ENCODE measurements around the gene SERPINA12. TPM values are rescaled to one million over a fixed set of nuclear protein-coding genes. Genes with fewer than 3 reads are reported as not detected.
"Not testable (repeated sequence)": the region's sequence is repeated elsewhere in the genome, so short reads cannot be mapped to it uniquely, and the experiment has no call there.

SERPINA12 gene
- total RNA-seq, 1 experiment from 2014 or later: not detected

DNA sequence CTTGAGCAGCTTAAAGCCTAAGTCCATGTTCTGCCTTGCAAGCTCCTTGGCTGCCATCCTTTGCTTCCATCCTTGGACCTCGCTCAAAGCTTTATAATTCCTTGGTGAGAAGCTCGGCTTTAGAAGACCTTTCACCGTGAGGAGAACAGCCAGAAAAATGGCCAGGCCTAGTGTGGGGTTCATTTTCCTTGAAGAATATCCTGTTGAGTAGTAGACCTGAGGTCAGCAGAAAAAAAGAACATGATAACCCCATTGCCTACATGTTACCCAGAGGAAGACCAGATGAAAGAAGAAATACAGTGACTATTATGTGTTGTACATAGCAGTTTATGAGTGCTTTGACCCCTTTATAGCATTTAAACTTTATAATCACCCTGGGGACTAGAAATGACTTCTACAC, 11.1 kb downstream of the SERPINA12 start:
- DNase-seq (ENCODE audit: extremely low read depth, low read depth): no peak

DNA sequence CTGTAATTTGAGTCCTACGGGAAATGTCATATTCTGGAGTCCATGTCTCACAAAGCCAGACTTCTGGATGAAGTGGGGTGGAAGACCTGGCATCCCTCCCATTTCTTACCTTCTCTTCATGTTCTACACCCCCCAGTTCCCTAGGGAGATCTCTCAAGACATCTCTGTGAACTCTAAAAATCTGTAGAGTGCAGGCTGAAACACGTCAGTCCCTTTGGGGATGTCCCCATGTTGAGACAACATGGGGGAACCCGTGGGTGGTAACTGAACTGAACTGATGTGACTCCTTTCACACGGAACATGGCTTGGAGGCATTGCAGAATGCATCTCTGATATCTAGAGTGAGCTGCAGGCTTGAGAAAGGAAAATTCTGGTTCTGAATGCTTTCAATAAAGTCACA, 15.2 kb downstream of the SERPINA12 start:
- no peak for DNase-seq (ENCODE audit: extremely low read depth, low read depth)

DNA sequence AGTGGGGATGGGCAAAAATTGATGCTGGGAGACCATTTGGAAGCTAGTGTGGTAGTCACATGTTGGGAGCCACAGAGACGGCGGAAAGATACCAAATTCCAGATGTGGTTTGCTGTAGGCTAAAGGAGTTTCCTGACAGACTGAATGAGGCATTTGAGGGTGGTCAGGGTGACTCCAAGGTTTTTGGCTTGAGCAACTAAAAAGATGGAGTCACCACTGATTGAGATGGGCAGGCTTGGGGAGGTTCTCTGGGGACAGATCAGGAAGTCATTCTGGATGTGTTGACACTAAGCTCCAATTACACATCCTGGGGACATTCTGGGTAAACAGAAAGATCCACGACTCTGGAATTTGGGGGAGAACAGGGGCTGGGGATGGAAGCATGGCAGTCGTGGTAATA, 17.8 kb downstream of the SERPINA12 start:
- DNase-seq (ENCODE audit: extremely low read depth, low read depth): no peak

DNA sequence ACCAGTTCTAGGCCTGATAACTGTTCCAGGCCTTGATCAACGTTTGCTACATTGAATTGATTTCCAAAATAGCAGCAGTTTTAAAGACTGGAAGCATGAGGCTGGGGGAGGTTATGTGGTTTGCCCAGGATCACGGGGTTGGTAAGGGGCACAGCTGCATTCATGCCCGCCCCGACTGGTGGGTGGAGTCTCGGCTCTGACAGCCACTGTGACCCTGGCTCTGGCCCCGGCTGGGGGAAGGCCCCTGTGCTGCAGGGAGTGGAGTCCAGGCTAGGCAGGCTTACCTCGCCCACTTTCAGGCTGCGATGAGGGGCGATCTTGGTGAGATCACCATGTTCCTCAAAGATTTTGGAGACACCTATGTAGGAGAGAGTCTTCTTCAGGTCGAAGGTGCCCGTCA, 19.9 kb downstream of the SERPINA12 start:
- DNase-seq (ENCODE audit: extremely low read depth, low read depth): no peak

DNA sequence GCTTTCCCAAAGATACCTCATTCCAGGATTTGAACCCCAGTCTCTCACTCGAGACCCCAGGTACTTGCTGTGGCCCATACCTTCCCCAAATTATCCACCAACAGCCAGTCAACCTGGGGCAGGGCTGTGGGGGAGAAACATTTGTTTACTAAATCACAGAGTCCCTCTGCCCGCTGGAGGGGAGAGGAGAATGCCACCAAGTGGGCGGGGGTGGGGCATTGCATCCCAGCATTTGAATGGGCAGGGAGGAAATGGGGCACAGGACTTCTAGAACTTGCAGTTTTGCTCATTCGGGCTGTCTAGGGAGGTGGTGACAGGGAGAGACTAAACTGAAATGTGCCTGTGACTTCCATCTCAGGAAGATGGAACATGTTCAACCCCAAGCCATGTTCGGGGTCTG, 22.4 kb downstream of the SERPINA12 start:
- DNase-seq (ENCODE audit: extremely low read depth, low read depth): no peak

DNA sequence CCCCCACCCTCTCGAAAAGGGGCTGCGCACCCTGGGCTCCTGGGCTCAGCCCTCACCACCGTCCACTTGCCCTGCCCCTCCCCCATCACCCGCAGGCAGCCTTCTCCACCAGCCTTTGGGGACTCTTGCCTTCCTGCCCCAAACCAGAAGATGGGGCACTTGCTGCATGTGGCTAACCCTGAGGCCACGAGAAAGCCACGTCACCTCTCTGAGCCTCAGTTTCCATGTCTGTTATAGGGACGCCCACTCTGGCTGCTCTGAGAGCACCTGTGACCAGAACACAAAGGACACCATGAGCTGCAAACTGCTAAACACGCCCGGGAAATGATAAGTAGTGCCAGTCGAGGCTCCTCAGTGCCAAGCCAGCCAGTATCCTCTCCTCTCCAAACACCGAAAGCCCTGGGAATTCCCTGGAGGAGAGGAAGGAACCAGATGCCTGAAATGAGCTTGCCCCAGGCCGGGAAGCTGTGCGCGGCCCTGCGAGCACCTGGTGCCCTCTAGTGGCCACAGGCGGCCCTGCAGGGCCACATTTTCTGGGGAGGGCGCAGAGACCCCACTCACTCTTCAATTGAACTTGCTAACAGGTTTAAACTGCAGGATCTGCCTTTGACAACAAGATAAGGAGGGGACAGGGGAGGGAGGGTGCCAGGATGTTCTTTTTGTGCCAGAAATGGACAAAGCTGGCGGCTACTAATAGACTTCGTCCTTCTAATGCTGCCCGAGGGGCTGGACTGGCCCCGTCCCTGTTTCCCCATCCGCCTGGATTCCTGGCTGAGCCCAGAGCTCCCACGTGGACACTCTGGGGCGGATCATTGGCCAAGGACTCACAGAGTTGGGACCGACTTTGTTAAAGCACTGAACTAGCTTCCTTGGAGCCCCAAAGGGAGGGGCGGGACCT, 23.1 kb downstream of the SERPINA12 start:
- peak; percentile 12 for DNase-seq (ENCODE audit: extremely low read depth, low read depth)

DNA sequence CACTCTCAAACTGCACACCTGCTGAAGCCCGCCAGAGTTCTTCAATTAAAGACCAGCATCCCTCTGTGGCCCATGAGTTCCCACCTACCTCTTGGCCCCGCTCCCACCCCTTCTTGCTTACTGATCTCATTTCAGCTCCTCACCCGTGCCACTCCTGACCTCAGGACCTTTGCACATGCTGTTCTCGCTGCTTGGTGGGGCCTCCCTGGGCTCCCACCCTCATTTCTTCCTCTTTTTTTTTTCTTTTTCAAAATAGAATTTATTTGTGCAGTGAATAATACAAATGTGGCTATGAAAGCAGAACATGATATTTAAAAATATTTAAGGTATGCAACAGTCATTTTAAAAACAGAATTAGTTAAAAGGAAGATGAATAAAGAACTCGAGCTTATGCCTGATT, 24.8 kb downstream of the SERPINA12 start:
- no peak for DNase-seq (ENCODE audit: extremely low read depth, low read depth)

DNA sequence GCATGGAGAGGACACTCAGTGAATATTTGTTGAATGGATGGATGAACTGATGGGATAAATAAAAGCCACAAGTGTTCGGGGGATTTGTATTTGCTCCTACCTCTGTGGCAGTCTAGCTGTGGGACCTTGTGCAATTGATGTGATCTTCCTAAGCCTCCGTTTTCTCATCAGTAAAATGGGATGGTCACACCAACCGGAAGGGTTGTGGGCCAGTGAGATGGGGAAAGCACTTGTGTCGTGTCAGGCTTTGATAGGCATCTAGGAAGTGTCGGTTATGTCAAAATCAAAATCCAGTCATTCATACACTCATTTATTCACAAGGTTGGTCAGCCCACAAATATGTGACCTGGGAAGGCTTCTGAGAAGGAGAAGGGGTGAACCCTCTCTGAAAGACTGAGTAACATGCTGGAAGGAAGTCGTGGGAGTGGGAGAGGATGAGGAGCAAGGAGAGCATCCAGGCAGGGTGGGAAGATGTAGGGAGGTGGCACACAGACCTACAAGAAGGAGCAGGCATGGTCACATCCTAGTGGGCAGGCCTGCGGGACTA, 25.5 kb downstream of the SERPINA12 start:
- DNase-seq (ENCODE audit: extremely low read depth, low read depth): no peak

DNA sequence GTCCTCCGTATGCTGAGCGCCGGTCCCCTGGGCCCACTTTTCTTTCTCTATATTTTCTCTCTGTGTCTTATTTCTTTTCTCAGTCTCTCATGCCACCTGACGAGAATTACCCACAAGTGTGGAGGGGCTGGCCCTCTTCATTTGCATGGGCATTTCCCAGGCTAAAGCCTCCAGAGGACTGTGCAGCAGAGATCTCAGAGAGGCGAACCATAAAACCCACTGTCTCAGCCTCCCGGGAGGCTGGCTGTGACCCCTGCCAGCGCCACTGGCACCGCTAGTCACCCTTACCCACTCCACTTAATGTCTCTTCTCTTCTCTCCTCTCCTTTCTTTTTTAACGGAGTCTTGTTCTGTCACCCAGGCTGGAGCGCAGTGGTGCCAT, 26.2 kb downstream of the SERPINA12 start:
- no peak for DNase-seq (ENCODE audit: extremely low read depth, low read depth)

DNA sequence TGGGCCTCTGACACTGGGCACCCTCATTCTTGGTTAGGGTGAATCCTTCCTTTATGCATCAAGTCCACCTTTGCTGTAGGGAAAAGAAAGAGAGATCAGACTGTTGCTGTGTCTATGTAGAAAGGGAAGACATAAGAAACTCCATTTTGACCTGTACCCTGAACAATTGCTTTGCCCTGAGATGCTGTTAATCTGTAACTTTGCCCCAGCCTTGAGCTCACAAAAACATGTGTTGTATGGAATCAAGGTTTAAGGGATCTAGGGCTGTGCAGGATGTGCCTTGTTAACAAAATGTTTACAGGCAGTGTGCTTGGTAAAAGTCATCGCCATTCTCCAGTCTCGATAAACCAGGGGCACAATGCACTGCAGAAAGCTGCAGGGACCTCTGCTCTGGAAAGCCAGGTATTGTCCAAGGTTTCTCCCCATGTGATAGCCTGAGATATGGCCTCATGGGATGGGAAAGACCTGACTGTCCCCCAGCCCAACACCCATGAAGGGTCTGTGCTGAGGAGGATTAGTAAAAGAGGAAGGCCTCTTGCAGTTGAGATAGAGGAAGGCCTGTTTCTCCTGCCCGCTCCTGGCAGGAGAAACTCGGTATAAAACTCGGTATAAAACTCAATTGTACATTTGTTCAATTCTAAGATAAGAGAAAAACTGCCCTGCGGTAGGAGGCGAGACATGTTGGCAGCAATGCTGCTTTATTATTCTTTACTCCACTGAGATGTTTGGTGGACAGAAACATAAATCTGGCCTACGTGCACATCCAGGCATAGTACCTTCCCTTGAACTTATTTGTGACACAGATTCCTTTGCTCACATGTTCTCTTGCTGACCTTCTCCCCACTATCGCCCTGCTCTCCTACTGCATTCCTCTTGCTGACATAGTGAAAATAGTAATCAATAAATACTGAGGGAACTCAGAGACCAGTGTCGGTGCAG, 26.9 kb downstream of the SERPINA12 start:
- DNase-seq (ENCODE audit: extremely low read depth, low read depth): not testable (repeated sequence)

DNA sequence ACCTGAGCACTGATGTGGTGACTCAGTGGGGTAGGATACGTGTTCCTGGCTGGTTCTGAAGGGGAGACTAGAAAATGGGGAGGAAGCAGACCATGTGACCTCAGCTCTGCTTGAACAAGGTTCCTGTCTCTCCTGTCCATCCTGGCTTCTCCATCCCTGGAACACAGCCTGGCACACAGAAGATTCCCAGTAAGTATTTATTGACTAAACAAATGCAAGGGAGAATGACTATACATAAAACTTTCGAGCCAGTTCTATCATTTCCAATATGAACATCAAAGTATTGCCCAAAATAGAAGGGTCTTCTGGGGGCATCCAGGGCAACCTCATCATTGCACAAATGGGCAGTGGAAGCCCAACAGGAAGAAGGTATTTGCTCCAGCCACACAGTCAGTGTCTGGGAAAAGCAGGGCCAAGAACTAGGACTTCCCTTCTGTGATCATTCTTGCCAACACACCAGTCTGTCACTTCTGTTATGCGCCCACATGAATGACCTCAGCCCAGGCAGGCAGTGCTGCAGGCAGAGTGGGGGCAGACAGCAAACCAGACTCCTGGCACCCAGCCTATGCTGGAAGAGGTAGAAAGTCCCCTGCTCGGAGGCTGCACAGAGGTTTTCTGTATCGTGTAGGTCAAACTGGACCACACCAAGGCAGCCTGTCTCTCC, 27.7 kb downstream of the SERPINA12 start:
- no peak for DNase-seq (ENCODE audit: extremely low read depth, low read depth)

DNA sequence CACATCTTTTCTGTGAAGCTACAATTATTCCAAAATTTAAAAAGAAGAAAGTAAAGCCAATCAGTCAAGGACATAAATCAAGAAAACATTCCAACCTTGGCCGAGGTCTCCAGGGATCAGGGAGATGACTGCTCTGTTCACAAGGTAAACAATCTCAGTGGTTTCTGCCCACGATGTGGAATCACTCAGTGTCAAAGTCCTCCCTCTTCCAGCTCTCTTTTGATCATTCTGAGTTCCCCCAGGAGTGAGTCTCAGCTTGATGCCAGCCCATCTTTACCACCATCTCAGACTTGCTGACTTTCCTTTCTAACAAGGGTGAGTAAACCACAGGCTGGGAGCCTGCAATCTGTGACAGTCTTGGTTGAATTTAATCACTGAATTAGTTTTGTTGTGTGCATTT, 28.5 kb downstream of the SERPINA12 start:
- no peak for DNase-seq (ENCODE audit: extremely low read depth, low read depth)

DNA sequence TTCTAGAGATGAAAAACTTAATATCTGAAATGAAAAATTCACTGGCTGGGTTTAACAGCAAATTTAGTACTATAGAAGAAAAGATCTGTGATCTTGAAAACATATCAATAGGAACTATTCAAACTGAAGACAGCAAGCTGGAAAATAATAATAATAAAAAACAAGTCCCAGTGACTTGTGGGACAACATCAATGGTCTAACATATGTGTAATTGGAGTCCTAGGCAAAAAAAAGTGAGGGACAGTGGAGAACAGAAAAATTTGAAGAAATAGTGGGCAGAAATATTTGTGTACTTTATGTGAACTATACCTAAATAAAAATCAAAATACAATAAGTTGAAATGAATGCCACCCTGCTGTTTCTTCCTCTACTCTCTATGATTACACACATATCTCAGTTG, 30.8 kb downstream of the SERPINA12 start:
- DNase-seq (ENCODE audit: extremely low read depth, low read depth): no peak

DNA sequence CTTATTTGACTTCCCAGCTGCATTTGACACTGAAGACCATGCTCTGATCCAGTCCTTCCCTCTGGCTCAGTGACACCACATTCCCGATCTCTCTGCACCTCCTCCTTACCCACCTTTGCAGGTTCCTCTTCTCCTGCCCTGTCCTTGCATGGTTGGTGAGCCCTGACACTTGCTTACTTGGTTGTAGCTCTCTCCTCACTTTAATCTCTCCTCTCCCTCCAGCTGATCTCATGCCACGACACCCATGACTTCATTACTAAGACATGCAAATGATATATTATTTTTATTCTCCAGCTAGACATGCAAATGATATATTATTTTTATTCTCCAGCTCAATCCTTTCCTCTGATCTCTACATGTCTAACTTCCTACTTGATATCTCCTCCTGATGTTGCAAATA, 33.2 kb downstream of the SERPINA12 start, which contains the start of gene SERPINA9:
Gene SERPINA9 (minus strand): TSS at position 175 of the 400 bp plus-strand sequence. CDS start 6,357 bp downstream, outside the sequence.
- DNase-seq (ENCODE audit: extremely low read depth, low read depth): no peak

DNA sequence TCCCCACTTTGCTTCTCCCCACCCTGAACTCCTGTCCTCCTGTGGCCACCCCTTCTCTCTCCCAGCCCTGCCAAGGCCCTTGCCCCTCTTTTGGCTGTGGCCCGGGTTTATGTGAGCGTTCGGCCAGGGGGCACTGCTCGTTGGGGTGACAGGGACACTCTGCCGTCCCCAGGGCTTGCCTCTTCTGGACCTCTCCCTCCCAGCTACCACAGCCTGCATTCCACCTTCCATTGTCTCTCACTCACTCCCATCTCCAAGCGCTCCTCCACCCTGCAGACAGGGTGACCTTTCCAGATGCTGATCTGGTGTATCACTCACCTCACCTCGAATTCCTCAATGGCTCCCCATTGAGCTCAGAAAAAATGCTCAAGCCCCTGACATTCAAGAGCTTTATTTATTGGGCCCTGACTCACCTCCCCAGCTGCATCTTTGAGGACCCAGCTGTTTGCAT, 34.7 kb downstream of the SERPINA12 start:
- no peak for DNase-seq (ENCODE audit: extremely low read depth, low read depth)

DNA sequence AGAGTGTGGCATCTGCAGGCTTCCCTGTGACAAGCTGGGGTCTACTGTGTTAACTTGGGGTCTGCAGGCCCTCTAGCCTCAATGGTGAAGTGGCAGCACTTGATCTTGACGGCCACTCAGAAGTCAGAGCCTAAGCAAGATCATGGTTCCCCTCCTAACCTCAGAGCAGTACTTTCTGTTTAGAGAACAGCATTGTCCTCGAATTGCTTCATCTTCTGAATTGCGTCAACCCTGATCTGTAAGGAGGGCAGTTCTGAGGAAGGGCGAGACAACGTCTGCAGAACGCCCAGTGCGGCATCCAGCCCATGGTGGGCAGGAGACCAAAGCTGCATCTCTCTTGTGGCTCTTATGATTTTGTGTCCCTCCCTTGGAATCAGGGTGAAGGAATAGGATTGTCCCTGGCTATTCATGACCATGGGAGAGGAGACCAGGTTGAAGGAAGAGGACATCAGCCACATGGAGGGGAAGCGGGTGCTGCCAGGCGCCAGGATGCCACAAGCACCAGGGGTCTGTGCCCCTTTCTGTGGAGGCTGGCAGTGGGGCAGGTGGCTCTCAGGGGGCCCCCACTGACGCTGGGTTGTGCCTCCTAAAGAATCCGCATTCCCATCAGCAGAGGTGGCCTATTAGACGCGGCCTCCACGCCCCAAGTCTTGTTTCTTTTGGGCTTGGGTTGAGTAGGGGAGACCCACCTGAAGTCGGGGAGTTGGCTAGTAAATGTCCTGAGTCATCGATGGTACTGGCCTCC, 35.4 kb downstream of the SERPINA12 start:
- no peak for DNase-seq (ENCODE audit: extremely low read depth, low read depth)

DNA sequence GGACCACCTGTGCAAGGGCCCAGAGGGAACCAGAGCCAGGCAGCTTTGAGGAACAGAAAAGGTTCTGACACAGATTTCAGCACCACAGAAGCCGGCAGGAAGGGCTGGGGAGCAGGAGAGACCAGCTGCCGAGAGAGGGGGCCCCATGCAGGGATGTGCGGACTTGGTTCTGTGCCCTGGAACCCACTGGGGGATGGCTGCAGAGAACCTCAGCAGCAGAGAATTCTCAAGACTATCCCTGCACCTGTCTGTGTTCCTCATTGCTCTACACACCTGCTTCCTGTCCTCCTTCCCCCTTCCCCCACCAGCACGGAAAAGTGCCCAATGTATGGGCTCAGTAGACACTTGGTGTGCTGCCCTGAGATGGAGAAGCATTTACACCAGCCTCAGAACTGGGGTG, 36.4 kb downstream of the SERPINA12 start:
- no peak for DNase-seq (ENCODE audit: extremely low read depth, low read depth)

DNA sequence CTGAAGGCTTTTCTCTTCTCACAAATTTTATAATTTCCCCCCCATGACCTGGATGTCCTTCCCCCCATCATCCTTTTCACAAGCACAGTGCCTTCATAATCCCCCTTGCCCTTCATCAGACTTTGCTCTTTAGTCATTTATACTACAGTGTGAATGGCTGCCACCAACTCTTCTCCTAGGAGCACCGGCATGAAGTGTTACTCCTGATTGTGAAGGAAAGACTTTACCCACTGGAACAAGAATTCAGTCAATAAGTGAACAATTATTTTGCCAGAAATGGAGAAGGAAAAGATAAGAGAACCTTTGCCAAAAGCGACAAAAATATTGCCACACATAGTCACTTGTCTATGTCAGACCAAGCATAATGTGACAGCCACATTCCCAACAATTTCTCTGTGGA, 38.2 kb downstream of the SERPINA12 start:
- DNase-seq (ENCODE audit: extremely low read depth, low read depth): no peak

DNA sequence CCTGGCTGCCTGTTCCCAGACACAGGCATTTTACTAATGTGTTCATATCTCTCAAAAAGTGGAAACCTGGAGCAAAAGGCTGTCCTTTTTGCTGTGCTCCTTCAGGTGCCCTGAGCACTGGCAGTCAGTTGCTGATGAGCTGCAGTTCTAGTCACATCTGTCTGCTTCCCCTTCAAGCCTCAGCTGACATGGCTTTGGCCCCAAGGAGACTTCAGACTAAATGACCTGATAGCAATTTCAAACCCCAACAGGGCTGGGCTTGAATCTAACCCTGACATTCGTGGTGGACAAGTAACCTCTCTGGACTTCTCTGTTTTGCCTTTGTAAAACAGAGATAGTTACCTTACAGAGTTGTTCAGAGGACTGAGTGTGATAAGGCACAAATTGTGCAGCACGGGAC, 39.0 kb downstream of the SERPINA12 start:
- DNase-seq (ENCODE audit: extremely low read depth, low read depth): no peak

DNA sequence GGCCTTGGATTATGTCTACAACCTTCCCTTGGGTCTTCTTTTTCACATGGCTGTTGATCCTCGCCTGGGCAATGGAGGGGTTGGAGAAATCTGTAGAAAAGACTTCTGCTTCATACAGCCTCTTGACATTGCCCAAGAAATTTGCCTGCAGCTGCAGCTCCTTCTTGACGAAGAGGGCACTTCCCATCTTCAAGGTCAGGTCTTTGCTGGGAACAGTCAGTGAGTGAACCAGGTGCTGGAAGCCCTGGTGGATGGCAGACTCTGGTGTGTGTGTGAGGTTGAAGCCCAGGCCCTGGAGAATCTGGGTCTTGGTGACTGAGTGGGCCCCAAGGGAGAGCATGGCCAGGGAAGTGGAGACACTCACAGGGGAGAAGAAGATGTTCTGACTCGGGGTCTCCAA, 40.0 kb downstream of the SERPINA12 start:
- no peak for DNase-seq (ENCODE audit: extremely low read depth, low read depth)

All from NCI-H460 (cell line).